Caco-2 (cell line): ENCODE measurements around the gene AKR1E2. TPM values are rescaled to one million over a fixed set of nuclear protein-coding genes. Genes with fewer than 3 reads are reported as not detected.

Experiments used
- BruUV-seq: library from RNA; stranded (reverse); fragments of 400-500 nt; replicated peaks from 2 replicates; lab custom pipeline; 2021; lab: Mats Ljungman, UMichigan
- CTCF ChIA-PET: fragments of 300-600 bp; sonication (Branson Sonifier 250); formaldehyde crosslinking; loops from one replicate; lab custom pipeline; 2022; ENCODE audit warnings: antibody characterized with exemption; lab: Charles Lee
- POLR2A ChIA-PET: fragments of 300-600 bp; sonication (Branson Sonifier 250); formaldehyde crosslinking; loops from one replicate; lab custom pipeline; 2022; ENCODE audit warnings: antibody characterized with exemption; lab: Charles Lee
- DNase-seq, 2 experiments: peaks; one replicate each; pipeline versions ENCODE4 v3.0.0 to v3.0.0-alpha.2; 2020 to 2022
- H3K27me3 ChIP-seq: replicated peaks from 2 replicates; pipeline ENCODE4 v1.6.0; 2011; ENCODE audit warnings: low read length; ENCODE audit not compliant: control insufficient read depth, insufficient read depth
- H3K36me3 ChIP-seq: 2 replicates; pipeline ENCODE4 v1.5.1; 2011; ENCODE audit warnings: low read length; ENCODE audit not compliant: control insufficient read depth, insufficient read depth
- H3K4me1 ChIP-seq: fragments of 250-450 bp; sonication (Bioruptor Pico); 2 replicates; pipeline ENCODE4 v1.5.1; 2020; ENCODE audit warnings: mild to moderate bottlenecking
- H3K4me3 ChIP-seq: 2 replicates; pipeline ENCODE4 v1.5.1; 2011; ENCODE audit warnings: low read depth, mild to moderate bottlenecking, control low read depth, low read length
- H3K9me3 ChIP-seq: fragments of 250-450 bp; sonication (Bioruptor Pico); 2 replicates; pipeline ENCODE4 v1.5.1; 2020; ENCODE audit warnings: mild to moderate bottlenecking, moderate library complexity
- H3K27ac Mint-ChIP-seq: one replicate; pipeline ENCODE4 v1.8.0; 2022; ENCODE audit warnings: mixed read lengths; ENCODE audit not compliant: unreplicated experiment
- H3K27me3 Mint-ChIP-seq: one replicate; pipeline ENCODE4 v1.8.0; 2022; ENCODE audit warnings: mixed read lengths; ENCODE audit not compliant: insufficient read depth, unreplicated experiment
- H3K36me3 Mint-ChIP-seq: one replicate; pipeline ENCODE4 v1.8.0; 2022; ENCODE audit warnings: mild to moderate bottlenecking, mixed read lengths; ENCODE audit not compliant: insufficient read depth, unreplicated experiment
- H3K4me1 Mint-ChIP-seq: one replicate; pipeline ENCODE4 v1.8.0; 2022; ENCODE audit warnings: low read depth, mixed read lengths; ENCODE audit not compliant: unreplicated experiment
- H3K4me3 Mint-ChIP-seq: one replicate; pipeline ENCODE4 v1.8.0; 2022; ENCODE audit warnings: mild to moderate bottlenecking, moderate library complexity, mixed read lengths; ENCODE audit not compliant: unreplicated experiment
- H3K9me3 Mint-ChIP-seq: one replicate; pipeline ENCODE4 v1.8.0; 2022; ENCODE audit warnings: mixed read lengths; ENCODE audit not compliant: unreplicated experiment
- intact Hi-C: fragments of 100-400 bp; cut with micrococcal nuclease; formaldehyde crosslinking; loops from one replicate; pipeline ENCODE4 v1.10.0; 2022; ENCODE audit not compliant: unreplicated experiment
- total RNA-seq: library from RNA; stranded (reverse); gene quantifications from 2 replicates; pipeline ENCODE4 v1.2.3, GENCODE V29; 2022
- TF ChIP-seq, protein P1 (sequence below), 2 experiments: fragments of 200-600 bp in 1 of 2; IDR thresholded peaks; 1 replicate in 1 of 2; 2 replicates in 1 of 2; pipeline versions ENCODE4 v1.5.1 to v1.8.0; 2011 to 2022; ENCODE audit warnings: antibody characterized with exemption in 1 of 2, control low read depth in 1 of 2, inconsistent platforms in 1 of 2, low read depth in 1 of 2, low read length in 1 of 2, mild to moderate bottlenecking in 1 of 2, moderate library complexity in 1 of 2; ENCODE audit not compliant: insufficient read depth in 1 of 2, severe bottlenecking in 1 of 2, unreplicated experiment in 1 of 2

Gene AKR1E2
- total RNA-seq, 1 experiment from 2014 or later, result 68.3 TPM

- CTCF ChIA-PET, result no interaction called here
- Mint-ChIP-seq H3K27me3 (peaks cover 14% of the 10 kb centered on the region), H3K36me3 (no peaks in the 10 kb centered on the region), H3K9me3 (no peaks in the 10 kb centered on the region), H3K4me3 (no peak overlapping the region), H3K27ac (no peak overlapping the region), H3K4me1 (no peaks in the 10 kb centered on the region)
- Histone ChIP-seq H3K4me3 (no peak overlapping the region), H3K9me3 (no peaks in the 10 kb centered on the region), H3K36me3 (no peaks in the 10 kb centered on the region), H3K27me3 (no peaks in the 10 kb centered on the region), H3K4me1 (no peaks in the 10 kb centered on the region)
- POLR2A ChIA-PET, result no interaction called here
- intact Hi-C loops, result no loop called here
- TF ChIP-seq, protein P1, sequence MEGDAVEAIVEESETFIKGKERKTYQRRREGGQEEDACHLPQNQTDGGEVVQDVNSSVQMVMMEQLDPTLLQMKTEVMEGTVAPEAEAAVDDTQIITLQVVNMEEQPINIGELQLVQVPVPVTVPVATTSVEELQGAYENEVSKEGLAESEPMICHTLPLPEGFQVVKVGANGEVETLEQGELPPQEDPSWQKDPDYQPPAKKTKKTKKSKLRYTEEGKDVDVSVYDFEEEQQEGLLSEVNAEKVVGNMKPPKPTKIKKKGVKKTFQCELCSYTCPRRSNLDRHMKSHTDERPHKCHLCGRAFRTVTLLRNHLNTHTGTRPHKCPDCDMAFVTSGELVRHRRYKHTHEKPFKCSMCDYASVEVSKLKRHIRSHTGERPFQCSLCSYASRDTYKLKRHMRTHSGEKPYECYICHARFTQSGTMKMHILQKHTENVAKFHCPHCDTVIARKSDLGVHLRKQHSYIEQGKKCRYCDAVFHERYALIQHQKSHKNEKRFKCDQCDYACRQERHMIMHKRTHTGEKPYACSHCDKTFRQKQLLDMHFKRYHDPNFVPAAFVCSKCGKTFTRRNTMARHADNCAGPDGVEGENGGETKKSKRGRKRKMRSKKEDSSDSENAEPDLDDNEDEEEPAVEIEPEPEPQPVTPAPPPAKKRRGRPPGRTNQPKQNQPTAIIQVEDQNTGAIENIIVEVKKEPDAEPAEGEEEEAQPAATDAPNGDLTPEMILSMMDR (IDR thresholded peaks at IDR 0.05; ENCODE audit: insufficient read depth in 1 of 2, low read depth in 1 of 2, low read length in 1 of 2, severe bottlenecking in 1 of 2, unreplicated experiment in 1 of 2), result no peak
- DNase-seq, result no peak
- no TSS peak for BruUV-seq
Observed at GRCh38 chr10:4784667-4785333, 41.2 kb upstream of the AKR1E2 start.

- H3K4me1 ChIP-seq, result peaks cover 5% of the 10 kb centered on the region; the same call in 1 of the 2 replicates
- no peaks in the 10 kb centered on the region for H3K9me3 ChIP-seq
- CTCF ChIA-PET, result no interaction called here
- no peak overlapping the region for H3K27ac Mint-ChIP-seq
- H3K27me3 Mint-ChIP-seq, result peaks cover 14% of the 10 kb centered on the region
- no peaks in the 10 kb centered on the region for H3K36me3 ChIP-seq
- TF ChIP-seq, protein P1 (IDR thresholded peaks at IDR 0.05; ENCODE audit: insufficient read depth in 1 of 2, low read depth in 1 of 2, low read length in 1 of 2, severe bottlenecking in 1 of 2, unreplicated experiment in 1 of 2), result no peak
- H3K4me3 Mint-ChIP-seq, result no peak overlapping the region
- H3K36me3 Mint-ChIP-seq, result no peaks in the 10 kb centered on the region
- no peaks in the 10 kb centered on the region for H3K4me1 Mint-ChIP-seq
- POLR2A ChIA-PET, result no interaction called here
- no peak for DNase-seq
- H3K4me3 ChIP-seq, result no peak overlapping the region
- H3K9me3 Mint-ChIP-seq, result no peaks in the 10 kb centered on the region
- H3K27me3 ChIP-seq, result no peaks in the 10 kb centered on the region
- no TSS peak for BruUV-seq
- intact Hi-C loops, result no loop called here
Observed at GRCh38 chr10:4786043-4786839, 39.8 kb upstream of the AKR1E2 start.

- H3K4me3 Mint-ChIP-seq, result no peak overlapping the region
- Histone ChIP-seq H3K4me3 (no peak overlapping the region), H3K4me1 (peaks cover 5% of the 10 kb centered on the region; the same call in 1 of the 2 replicates), H3K27me3 (no peaks in the 10 kb centered on the region), H3K9me3 (no peaks in the 10 kb centered on the region), H3K36me3 (no peaks in the 10 kb centered on the region)
- TF ChIP-seq, protein P1 (IDR thresholded peaks at IDR 0.05; ENCODE audit: insufficient read depth in 1 of 2, low read depth in 1 of 2, low read length in 1 of 2, severe bottlenecking in 1 of 2, unreplicated experiment in 1 of 2), result no peak
- H3K9me3 Mint-ChIP-seq, result no peaks in the 10 kb centered on the region
- no peaks in the 10 kb centered on the region for H3K4me1 Mint-ChIP-seq
- H3K27ac Mint-ChIP-seq, result no peak overlapping the region
- no peaks in the 10 kb centered on the region for H3K36me3 Mint-ChIP-seq
- intact Hi-C loops, result no loop called here
- no peak for DNase-seq
- POLR2A ChIA-PET, result no interaction called here
- H3K27me3 Mint-ChIP-seq, result peaks cover 7% of the 10 kb centered on the region
- CTCF ChIA-PET, result no interaction called here
- BruUV-seq, result no TSS peak
Observed at GRCh38 chr10:4790045-4790444, 36.0 kb upstream of the AKR1E2 start.
